ENCODE results near the gene CD274.
A peak's percentile ranks its signal among the peaks of the same experiment; 100 is the strongest.

The CD274 gene

DNA sequence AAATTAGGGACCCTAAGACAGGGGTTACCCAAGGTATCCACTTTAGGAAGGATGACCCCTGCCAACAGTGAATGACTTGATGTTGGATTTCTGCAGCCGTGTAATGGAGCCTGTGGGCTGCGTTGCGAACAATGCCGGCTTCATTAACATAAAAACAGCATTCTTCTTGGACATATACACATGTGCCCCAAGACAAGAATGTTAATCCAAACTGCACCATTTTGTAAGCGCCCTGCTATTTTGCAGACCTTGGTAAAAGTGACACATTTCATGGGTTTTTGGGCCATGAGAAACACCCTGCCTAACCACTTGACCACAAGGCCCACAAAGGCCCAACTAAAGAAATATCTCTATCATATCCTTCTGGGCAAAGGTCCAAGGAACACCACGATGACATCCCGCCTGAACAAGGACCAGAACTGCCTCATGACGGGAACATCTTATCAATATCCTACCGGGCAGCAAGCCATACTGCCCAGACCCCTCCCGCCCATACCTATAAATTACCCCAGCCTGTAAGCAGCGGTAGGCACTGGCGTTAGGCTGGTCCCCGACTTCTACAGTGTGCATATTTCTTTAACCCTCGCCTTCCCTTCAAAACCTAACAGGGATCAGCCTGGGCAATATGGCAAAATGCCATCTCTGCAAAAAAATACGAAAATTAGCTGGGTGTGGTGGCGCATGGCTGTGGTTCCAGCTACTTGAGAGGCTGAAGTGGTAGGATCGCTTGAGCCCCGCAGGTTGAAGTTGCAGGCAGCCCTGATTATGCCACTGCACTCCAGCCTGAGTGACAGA lies 50.3 kb downstream of the CD274 start:
- no peak for DNase-seq

DNA sequence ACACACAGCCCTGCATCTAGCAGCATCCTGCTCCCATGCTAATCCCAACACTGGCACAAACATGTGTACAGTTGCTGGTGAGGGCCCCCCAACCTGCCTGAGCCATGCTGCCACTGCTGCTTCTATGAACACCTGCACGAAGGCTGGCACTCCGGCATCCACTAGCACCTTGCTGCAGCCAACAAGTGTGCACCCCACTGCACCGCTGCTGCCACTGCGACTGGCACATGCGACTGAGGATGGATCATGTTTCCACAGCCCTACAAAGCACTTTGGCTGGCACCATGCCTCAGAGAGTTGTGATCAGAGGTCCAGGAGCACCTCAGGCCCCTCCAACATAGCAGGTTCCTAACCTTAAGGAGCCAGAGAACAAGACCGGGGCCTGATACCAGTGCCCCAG lies 52.2 kb downstream of the CD274 start:
- no peak for DNase-seq

DNA sequence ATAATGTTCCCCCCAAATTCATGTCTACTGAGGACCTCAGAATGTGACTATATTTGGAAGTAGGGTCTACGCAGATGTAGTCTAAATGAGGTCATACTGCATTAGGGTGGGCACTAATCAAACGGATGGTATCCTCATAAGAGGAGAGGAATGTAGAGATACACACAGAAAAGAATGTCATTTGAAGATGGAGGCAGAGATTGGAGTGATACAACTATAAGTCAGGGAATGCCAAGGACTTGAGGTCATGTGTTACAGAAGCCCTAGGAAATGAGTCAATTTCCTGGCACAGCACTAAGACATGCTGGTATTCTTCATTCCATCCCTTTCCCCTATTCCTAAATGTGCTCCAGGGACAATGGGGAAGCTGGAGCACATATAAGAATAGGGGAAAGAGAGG lies 59.2 kb downstream of the CD274 start:
- DNase-seq, result peak; percentile 46

DNA sequence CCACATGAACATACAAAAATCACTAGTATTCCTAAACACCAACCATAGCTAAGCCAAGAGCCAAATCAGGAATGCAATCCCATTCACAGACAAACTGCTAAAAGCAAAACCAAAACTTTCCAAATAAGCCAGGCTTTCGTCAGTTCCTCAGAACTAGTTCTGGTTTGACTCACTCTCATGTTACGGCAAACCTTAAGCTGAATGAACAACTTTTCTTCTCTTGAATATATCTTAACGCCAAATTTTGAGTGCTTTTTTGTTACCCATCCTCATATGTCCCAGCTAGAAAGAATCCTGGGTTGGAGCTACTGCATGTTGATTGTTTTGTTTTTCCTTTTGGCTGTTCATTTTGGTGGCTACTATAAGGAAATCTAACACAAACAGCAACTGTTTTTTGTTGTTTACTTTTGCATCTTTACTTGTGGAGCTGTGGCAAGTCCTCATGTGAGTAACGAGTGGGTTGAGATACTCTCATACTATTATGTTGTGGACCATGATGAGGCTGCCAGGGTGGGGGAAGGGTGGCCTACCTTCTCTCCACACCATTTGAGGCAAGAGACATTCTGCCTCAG lies 60.1 kb downstream of the CD274 start, which contains the start of gene PDCD1LG2:
TSS of gene PDCD1LG2 (plus strand) at position 172 of the 572 bp plus-strand sequence. CDS start 12,016 bp downstream, outside the sequence.
- DNase-seq, result peak; percentile 94

DNA sequence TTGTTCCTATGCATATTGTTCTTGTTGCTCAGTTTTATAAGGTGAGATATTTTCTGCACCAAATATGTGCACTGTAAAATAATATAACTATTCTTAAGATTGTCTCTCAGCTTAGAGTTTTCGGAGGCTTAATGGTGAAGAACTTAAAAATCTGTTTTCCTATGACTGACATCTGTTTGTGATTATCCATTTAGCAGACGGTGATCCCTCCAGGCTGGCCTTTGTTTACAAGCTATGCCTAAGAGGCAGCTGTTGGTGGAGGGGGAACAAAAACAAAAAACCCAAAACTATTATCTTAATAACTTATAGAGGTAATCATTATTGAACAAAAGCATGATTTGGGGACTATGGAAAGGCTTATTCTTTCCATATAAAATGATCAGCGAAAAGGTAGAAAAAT lies 60.6 kb downstream of the CD274 start:
- no peak for DNase-seq

DNA sequence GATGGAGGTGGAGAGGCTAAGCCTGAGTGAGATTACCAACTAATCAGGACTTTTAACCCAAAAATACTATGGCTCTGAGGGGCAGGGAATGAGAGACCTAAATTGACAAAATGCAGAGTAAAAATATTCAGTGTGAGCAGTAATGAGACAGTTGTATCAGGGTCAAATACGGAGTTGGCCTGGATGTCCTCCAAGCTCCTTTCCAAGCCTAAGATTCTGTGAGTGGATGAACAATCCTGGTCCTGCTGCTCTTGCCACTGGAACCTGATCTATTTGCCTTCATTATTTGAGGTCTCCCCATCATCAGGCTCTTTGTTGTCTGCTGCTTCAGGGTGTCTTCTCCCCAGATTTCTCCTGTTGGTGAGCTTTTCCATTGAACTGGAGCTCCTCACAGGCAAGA lies 61.1 kb downstream of the CD274 start:
- no peak for DNase-seq

DNA sequence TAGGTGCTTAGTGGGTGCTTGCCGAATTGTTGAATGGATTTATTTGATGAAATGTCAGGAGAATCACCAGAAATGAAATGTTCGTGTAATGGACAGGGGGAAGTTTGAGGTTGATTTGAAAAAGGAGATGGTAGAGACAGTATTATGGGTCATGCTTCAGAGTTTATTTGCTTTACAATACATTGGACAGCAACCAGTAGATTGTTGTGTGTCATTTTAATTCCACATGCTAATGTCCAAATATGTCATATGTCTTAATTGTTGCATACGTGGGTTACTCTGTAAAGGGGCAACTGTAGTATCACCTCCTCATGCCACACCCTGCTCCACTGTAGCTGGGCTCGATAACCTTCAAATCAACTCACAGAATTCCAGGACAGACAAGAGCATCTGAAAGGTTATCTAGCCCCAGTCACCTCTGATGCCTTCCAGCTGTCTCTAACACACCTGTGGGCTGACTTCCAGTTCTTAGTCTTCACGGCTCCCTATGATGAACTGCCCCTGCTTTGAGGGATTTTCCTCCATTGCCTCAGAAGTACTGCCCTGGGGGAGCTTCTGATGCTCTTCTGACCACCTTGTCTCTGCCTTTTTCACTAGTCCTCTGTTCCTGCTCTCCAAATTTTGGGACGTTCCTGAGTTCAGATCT lies 61.7 kb downstream of the CD274 start:
- DNase-seq, result no peak

DNA sequence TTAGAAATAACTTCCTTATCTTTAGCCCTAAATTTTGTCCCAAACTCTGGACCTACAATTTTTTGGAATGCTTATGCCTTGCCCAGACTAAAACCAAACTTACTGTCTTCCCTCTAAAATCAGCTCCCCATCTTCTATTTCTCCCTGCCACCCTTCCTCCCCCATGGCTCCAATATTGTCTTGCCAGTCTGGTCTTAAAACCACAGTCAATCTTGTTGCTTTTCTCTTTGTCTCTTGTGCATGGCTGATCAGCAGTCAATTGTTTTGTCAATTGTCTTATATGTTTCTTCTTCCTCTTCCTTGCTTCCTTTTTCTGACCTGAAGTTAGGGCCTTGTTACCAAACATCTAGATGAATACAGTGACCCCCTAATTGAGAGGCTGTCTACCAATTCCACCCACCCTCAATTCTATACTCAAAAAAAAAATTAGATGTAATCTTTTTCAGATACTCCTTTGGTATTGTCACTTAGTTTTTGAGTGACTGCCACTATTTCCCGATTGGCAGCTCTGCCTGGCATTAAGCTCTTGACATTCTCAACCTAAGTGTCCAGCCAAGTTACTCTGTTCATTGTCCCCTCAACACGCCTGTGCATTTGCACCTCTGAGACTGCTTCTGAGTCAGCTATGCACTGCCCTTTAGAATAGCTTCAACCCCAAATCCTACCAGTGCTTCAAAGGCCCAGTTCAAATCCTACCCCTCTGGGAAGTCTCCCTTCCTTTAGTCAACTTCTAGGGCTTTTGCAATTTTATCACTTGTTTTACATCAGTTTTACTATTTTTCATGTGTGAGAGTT lies 62.5 kb downstream of the CD274 start:
- DNase-seq, result peak; percentile 36

DNA sequence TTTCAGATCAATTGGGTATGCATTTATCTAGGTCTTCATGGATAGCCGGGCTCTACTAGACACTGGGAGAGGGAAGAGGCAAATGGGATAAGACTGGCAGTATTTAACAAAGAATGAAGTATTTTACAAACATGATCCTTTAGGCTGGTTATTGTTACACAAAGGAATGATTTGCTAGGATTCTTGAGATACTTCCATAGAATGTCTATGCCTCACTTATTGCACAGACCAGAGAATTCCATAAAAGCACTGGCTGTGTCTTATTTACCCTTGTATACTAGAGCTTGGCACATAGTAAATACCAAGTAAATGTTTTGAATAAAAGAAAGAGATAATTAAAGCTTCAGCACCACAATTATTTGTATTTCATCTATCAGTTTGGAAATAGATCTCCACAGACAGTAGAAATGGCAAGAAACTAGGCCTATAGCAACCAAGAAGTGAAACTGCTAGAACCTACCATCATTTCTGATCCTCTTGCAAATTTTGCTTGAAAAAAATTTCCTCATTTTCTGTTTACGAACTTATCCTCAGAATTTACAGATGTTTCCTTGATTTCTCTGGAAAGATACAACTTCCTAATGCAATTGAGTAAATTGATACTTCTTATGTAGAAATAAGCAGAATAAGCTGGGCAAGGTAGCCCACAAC lies 63.7 kb downstream of the CD274 start:
- peak; percentile 59 for DNase-seq

DNA sequence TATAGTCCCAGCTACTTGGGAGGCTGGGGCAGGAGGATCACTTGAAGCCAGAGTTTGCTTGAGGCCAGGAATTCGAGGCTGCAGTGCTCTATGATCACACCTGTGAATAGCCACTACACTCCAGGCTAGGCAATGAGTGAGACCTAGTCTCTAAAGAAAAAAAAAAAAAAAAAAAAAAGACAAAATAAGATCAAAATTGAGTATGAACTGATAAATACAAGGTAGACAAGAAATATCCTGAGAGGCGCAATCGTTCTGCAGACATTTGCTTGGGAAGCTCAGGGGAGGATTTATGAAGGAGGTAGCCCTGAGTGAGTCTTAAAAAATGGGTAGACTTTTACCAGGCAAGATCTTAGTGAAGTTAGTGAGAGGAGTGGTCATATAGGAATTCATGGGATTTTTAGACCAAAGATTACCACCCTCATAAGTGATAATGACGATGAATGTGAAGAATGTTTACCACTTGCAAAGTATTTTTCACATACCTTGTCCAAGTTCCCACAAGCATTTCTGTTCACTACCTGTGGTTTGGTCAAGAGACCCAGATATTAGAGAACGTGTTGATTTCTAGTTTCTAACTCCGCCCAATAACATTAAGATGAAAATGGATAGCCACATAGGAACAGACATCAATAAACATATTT lies 64.4 kb downstream of the CD274 start:
- no peak for DNase-seq

DNA sequence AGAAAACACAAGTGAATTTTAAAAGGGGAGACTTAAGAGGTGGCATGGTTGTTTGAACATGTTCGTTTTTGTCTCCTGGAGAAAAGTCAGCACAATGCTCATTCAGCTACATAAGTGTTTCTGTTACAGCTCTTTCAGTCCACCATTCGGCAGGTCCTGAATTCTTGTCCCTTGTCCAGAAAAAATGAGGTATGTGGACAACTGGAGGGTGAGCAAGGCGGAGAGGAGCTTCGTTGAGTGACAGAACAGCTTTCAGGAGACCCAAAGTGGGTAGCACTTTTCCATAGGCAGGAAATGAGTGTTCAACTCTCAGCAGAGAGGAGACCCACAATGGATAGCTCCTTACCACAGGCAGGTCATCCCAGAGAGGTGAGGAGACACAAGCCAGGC lies 64.9 kb downstream of the CD274 start:
- no peak for DNase-seq

DNA sequence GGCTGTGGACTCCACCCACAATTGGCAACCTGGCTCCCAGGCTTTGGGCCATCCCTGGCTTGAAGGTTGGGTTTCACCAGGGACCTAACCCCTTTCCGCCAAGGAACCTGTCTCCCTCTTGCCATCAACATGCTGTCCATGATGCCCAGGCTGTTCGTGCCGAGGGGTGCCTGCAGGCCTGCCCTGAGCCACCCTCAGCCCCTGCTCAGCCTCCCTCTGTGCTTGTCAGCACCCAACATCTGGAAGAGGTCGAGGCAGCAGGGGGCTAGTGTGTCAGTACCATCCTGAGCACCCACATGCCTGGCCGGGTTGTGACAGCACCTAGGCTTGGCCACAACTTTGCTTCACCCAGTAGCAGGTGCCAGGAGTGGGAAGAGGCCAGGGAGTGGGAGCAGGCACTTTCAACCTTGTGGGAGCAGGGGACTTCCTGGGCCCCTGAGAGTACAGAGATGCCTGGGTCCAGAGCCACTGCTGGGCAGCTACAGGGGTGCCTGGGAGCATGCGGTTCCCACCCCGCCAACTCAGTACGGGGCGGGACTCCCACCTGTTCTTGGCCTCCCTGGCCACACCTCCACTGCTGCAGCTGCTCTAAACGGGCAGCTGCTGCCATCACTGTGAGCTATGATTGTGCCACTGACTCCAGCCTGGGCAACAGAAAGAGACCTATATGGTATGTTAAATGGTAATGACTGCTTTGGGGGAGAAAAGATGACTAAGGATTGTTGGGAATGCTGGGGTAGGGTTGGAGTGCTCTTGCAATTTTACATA lies 66.3 kb downstream of the CD274 start:
- DNase-seq, result no peak

DNA sequence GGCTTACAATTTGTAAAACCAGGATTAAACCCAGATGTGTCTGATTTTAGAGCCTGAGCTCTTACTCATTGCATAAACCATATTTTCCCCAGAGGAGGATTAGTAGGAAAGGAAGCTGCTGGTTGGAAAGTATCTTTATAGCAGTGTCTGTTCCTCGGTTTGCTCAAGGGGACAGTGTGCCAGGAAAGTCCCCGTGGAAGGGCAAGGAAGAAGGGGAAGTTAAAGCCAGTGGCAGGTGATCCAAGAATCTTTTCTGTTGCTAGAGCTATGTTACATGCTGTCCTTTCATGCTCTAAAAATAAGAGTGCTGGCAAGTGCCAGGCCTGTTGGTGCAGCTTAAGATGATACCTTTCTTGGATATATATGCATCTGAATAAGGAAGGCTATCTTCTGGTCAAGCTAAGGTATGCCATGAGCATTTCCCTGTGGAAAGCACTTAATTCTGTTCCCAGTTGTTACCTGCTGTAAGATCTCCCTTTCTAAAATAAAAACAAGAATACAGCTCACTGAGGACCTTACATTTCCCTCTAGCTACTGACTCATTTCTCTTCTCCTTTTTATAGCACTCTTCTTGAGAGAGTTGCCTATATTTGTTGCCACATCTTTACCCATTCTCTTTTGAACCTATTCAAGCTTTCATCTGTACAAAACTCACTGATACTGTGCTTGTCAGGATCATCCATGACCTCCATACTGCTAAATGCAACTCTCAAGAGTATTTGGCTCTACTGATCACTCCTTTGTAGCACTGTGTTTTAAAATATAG lies 68.0 kb downstream of the CD274 start:
- DNase-seq, result peak; percentile 64

DNA sequence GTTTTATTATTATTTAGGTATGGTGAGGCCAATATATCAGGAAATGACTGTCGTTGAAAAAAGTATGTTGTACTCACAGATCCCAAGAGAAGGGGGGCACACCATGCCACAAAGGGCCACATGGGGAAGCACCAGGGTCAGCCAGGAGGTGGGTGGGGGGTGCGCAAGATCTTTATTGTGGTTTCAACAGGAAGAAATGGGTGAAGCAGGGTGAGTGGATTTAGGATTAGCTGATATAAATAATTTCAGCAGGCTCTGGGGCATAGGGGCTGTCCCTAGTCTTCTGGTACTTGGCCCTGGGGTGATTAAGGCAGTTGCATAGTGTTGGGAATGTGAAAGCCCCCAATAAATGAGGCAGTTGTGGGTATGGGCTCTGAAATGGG lies 68.6 kb downstream of the CD274 start:
- DNase-seq, result no peak

Measured in inflammatory macrophage treated with lipopolysaccharide for 4 hours (primary cell).